Stimulated activated CD8-positive, alpha-beta memory T cell treated with anti-CD3 and anti-CD28 coated beads, Interleukin-7, amount 100 ng/mL, for 48 hours (primary cell): ENCODE measurements around the gene CPM.
"Not testable (repeated sequence)": the region's sequence is repeated elsewhere in the genome, so short reads cannot be mapped to it uniquely, and the experiment has no call there.

ENCODE experiments used
- DNase-seq, 2 donors: peaks; one replicate each; pipeline ENCODE4 v3.0.0-alpha.2; 2020; ENCODE audit warnings: low read depth in 1 of 2; ENCODE audit errors: extremely low read depth in 1 of 2

CPM gene

DNA sequence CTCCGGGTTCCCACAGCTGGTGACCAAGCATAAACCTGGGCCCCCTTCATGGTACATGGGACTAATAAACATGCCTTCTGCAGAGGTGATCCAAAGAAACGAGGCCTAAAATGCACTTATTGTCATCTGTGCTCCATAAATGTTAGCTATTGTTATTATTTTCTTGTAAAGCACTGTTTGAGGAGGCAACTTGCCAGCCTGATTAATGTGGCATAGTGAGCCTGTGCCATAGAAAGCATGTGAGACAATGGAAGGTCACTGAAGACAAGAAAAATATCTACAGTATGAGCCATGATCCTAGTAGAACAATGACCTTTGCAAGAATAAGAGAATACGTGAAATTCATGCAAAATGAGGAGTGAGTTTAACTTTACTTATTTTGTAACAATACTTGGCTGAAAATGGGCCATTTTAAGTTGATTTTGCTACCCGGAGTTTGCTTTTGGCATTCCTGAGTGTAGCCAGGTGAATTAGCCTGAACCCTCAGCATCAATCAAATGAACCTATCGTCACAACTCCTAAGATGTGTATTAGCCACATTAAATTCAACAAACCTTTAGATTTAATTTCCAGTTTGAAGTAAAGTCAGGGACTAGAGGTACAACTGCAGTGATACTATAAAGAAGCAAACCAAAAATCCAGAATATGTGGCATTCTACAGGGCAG lies 52.2 kb downstream of the CPM start:
- no peak for DNase-seq

DNA sequence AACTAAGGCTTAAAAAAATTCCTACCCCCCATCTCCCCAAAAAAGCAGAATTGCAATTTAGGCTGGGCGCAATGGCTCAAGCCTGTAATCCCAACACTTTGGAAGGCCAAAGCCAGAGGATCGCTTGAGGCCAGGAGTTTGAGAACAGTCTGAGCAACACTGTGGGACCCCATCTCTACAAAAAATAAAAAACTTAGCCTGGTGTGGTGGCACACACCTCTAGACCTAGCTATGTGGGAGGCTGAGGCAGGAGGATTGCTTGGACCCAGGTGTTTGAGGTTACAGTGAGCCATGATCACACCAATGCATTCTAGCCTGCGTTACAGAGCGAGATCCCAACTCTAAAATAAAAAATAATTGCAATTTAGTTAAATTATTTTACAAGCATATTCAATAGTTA lies 54.1 kb downstream of the CPM start:
- DNase-seq = no peak

DNA sequence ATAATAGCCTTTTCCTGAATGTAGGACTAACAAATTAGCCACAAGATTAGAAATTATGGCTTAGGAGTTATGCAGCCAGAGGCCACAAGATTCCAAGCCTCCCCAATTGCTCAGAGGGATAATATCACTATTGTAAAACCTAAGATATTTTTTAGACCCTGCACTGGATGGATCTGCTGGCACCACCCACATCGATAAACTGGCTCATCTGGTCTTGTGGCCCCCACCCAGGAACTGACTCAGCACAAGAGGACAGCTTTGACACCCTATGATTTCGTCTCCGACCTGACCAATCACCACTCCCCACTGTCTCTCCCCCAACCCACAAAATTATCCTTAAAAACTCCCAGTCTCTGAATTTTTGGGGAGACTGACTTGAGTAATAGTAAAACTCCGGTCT lies 54.7 kb downstream of the CPM start:
- no peak for DNase-seq

DNA sequence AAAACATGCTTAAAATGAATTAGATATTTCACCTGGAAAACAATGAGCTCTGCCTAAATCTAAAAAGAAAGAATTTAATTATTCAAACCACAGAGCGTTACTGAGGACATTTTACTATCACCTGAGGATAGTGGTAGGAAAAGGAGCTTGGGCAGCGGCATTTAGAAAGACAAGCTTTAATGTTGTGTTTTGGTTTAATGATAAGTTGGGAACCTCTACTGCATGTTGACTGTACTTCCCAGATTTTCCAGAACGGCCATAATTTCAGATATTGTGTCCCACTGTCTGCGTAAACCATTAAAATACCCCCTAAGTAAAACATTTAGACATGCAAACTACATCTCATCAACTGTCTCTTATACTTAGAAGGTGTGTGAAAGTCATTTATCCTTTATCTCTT lies 55.4 kb downstream of the CPM start:
- DNase-seq = no peak

DNA sequence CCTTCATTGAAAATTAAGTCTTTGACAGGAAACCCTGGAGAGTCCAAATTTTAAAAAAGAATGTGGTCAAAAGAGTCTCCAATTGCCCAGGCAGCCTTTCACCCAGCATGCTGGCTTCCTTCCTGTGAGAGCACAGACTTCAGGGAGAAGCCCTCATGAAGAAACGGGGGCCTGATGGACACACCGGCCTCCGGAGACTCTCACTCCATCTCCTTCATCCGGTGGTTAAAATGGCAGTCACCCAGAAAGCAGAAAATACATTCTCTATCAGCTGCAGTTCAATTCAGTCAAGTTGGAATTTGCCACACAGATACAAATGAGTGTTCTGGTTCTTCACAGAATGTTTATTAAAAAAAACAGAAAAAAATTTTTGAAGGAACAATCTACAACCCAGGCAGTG lies 56.5 kb downstream of the CPM start:
- no peak for DNase-seq

DNA sequence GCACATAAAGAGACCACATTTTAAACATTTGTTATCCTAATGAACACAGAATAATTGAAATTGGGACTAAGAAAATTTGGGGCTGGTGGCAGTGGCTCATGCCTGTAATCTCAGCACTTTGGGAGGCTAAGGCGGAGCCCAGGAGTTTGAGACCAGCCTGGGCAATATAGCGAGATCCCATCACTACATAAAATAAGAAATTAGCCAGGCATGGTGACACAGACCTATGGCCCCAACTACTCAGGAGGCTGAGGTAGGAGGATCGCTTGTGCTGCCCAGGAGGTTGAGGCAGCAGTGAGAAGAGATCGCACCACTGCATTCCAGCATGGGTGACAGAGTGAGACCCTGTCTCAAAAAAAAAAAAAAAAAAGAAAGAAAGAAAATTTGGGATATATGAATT lies 59.7 kb downstream of the CPM start:
- DNase-seq = no peak

DNA sequence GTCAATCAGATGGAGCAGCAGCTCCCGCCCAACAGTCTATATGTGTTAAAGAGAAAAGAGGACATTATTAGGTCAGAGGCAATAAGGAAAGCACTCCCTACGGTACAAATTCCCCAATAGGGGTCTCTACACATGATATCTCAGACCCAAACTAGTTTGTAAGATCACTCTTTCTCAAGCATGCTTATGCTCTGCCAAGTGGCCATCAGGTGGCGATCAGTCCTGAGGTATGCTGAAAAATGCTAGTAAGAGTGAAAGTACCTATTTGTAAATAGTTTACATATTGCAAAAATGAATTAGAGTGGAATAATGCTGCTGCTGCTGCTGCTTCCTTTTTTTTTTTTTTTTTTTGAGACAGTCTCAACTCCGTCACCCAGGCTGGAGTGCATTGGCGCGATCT lies 61.0 kb downstream of the CPM start:
- DNase-seq = no peak

DNA sequence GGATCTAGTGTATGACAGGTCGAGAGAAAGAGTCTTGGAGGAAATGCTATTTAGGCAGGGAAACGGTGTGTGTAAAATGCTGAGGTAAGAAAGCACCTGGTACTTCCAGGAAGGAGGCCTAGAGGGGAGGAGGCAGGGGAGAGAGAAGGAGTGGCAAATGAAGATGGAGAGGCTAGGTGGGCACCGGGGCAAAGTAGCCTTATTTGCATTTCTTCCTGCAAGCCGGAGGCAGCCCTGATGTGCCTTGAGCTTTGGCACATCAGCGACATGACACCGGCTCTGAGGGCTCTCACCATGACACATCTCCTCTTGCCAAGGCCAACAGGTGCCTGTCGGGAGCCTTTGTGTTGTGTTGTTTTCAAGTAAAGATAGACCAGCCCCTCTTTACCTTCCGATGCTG lies 61.6 kb downstream of the CPM start:
- no peak for DNase-seq

DNA sequence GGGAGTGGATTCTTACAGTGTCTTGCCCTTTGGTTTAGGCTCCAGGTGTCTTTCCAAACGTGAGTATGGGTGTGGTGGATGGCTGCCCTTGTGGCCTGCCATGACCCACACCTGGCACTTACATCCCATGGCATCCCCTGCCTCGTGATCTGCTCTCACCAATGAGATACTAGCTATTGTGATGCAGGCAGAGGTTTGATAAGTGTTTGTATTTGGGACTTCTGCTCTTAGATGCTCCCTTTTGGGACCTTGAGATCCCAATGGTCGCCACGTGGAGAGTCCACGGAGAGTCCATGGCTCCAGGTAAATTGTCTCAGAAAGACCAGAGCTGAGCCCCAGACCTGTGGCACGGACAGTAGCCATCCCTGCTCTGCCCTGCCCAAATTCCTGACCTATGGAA lies 62.5 kb downstream of the CPM start:
- DNase-seq = no peak

DNA sequence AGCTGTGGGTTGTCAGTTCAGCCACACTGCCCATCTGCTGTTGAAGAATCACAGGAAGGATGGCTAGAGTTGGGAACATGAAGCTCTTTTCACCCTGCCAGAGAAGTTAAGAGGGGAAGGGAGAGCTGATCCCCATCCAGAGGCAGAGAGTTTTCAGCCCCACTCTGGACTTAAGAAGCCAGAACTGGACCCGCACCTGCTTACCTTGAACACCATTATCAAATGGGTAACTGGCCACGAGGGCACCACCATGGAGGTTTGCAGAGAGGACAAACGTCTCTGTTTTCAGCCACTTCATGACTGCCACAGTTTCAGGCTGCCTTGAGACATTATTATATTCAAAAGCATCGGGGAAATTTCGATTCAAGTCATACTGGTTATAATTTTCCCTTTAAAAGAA lies 63.0 kb downstream of the CPM start:
- DNase-seq = no peak

DNA sequence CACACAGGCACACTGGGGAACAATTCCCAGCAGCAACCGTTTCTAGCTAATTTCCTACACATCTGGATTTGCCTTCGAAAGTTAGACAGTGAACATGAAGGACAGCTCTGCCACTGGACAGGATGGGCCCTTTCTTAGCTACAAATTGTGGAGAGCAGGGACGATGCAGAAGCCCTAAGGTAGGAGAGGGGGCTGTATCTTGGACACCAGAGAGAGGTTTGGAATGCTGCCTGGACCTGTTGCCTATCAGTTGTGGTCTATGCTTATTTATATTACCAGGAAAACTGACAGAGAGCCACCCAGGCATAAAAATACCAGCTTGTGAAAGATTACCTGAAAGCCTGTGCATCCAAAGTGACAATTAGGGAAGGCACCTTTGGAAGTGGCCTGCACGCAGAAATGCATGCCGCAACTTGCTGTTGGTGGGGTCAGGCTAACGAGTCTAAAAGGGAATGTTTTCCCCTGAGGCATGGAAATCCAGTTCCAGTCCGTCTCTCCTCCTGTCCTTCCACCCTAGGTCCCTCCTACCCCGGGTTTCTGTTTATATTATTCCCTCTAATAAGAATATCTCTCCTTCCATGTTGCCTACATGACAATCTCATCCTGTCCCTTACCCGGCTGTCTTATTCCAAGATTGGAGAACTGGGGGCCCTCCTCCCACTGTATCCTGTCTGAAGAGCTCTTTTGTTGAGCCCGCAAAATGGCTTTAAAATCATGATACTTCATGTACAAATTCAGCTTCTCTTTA lies 64.8 kb downstream of the CPM start:
- DNase-seq = no peak

DNA sequence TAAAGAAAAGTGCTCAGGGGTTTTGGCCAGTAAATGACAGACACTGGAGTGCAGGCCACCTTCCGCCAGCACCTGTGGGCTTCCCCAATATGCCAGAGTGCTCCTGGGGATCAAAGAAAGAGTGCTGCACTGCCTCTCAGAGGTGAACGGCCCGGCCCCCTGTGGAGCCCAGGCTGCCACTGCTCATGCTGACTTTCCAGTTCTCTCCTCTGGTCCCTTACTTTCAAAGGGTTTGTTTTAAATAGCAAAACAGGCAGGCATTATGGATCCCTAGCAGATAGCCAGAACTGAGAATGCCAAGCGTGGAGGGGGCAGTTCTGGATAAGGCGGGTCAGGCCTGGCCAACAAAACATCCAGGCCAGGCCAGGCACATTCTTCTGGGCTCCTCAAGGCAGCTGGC lies 65.4 kb downstream of the CPM start:
- DNase-seq = no peak

DNA sequence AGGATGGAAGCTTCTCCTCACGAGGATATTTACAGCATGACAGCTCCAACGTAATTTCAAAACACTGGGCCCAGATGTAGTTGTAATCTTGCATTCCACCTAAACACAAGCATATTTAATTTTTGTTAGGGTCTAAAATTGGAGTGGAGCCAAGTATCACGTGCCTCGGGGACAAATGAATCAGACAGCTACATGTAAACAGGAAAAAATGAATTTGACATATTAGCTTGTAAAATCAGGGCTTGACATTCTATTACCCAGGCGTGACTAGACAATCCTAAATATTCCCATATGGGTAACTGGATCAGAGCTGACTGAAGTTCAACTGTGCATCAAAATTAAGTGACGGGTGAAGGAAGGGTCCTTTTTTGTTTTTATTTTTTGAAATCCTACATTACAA lies 66.0 kb downstream of the CPM start:
- no peak for DNase-seq

DNA sequence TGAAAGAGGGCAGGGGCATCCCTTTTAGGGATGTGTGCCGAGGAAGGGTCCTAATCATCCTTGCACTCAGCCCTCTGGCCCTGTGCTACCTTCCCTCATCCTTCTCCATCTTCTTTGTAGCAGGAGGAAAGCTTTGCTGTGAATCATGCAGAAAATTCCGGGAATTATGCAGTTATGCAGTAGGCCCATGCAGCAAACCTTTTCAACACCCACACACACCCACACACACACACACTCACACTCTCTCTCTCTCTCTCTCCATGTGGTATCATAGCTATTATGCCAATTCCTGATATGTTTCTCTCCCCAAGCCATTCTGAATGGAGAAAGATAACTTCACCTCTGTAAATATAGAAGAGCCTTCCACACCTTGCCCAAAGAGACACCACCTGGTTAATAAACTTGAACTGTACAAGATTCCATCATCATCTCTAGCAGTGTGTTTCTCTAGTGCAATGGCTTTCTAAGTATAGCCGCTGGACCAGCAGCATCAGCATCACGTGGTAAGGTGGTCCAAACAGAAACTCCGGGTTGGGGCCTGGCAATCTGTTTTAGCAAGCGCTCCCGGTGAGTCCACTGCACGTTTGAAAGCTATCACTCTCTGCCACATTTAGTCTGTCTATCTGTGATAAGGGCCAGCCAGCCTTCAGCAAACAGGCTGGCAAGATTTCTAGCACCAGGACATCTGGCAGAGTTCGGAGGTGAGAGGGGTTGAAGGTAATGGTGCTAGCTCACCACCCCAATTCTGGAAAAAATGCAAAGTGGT lies 67.4 kb downstream of the CPM start:
- DNase-seq = no peak

DNA sequence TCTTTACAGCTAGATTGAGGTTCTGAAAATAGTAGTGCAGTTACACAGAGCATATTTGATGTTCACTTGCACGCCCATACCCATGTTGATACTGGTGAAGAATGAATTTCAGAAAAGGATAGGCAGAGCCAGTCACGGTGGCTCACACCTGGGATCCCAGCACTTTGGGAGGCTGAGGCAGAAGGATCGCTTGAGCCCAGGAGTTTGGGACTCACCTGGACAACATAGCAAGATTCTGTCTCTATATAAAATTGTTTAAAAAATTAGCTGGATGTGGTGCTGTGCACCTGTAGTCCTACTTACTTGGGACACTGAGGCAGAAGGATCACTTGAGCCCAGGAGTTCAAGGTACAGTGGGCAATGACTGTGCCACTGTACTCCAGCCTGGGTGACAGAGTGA lies 68.4 kb downstream of the CPM start:
- no peak for DNase-seq

DNA sequence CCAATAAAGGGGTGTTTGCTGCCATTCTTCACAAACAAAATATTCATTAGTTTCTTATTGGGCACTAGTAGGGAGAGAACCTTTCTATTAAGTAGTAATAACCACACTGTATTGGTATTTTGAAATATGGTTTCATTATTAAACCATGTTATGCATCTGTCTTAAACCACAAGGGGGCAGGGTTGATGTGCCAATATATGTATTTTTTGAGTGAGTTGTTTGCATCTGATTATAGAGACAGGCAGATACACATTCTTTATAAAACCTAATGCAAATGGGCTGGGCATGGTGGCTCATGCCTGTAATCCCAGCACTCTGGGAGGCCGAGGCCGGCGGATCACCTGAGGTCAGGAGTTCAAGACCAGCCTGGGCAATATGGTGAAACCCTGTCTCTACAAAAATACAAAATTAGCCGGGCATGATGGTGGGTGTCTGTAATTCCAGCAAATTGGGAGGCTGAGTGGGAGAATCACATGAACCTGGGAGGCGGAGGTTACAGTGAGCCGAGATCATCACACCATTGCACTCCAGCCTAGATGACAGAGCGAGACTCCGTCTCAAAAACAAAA lies 69.0 kb downstream of the CPM start:
- DNase-seq = not testable (repeated sequence)

DNA sequence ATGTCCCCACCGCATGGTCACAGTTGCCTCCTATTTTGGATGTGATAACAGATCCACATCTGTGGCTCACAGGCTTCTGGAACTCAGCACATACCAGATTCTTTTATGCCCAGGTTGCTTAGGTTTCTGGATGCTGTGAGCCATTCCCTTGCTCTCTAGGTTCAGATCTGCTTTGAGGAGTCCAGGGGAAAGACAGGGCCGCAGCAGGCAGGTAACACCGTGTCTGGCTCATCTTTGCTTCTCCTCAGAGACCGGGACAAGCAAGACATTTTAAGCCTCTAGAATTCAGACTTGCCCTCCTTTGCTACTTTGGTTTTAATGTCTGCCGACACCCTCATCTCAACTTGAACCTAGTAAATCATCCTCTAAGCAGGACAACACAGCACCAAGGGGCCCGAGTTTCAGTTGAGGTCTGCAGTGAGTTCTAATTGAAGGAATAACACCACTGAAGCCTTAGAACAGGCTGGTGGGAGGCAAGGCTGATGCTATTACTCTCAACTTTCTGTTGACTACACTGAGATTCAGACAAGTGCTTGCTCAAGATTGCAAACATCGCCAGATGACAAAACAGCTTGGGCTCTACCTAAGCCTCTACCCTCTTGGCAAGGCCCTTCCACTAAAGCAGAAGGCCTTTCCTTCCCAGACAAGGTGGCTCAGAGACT lies 69.7 kb downstream of the CPM start:
- DNase-seq = no peak

DNA sequence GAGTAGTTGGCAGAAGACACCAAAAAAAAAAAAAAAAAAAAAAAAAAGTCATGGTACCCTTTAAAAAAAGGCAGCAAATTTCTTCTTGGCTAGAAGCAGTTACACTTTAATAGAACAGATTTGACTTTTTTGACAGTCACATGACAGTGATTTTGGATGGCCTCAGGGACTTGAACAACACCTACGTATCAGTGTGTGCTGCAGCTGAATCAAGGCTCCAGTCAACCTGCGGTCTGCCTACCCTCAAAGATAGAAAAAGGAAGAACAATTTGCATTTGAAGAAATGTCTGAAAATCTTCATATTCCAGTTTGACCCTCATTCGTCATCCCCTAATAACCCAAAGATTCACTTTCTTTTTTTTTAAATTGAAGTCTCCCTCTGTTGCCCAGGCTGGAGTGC lies 71.1 kb downstream of the CPM start:
- no peak for DNase-seq

DNA sequence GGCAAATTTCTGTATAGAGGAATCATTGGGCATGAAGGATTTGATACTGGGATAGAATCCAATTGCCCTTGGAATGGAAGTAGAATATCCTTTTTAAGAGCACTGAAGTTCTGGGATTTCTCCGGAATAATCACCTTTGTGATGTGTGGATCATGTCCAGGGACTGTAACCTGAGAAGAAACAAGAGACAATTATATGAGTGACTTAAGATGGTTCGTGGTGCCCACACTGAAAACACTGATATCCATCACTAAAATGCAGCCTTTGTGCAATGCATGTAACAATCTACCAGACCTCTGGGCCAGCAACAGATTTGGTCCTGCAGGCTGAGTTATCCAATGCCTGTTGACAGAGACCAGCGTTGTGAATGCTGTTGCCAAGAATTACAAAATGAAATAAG lies 76.5 kb downstream of the CPM start:
- DNase-seq = no peak

DNA sequence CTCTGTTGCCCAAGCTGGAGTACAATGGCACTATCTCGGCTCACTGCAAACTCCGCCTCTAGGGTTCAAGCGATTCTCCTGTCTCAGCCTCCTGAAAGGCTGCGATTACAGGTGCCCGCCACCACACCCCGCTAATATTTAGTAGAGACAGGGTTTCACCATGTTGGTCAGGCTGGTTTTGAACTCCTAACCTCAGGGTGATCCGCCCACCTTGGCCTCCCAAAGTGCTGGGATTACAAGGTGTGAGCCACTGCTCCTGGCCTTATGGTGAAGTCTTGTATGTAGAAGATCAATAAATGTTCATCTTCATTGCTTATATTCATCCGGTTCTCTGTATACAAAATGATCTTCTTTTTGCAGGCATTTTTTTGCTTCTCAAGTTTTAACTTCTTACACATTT lies 77.2 kb downstream of the CPM start:
- DNase-seq = no peak

DNA sequence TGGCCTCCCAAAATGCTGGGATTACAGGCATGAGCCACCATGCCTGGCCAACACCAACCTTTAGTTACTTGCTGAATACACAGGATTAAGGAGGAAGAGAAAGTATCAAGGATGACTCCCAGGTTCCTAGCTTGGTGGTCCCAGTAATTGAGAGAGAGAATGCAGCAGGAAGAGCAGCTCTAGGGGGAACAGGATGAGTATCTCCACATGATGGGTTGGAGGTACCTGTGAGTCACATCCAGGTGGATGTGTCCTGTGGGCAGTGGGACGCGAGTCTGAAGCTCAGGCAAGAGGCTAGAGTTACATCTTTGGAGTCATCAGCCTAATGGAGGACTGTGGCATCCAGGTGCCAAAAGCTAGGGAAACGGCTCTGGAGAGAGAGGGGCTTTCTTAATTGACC lies 77.9 kb downstream of the CPM start:
- DNase-seq = no peak
